Kidney capillary endothelial cell (primary cell): ENCODE measurements around the gene NGLY1.

ENCODE experiments used
- DNase-seq: peaks from one replicate; pipeline ENCODE4 v3.0.0-alpha.2; 2018; ENCODE audit warnings: low spot score

The NGLY1 gene

DNA sequence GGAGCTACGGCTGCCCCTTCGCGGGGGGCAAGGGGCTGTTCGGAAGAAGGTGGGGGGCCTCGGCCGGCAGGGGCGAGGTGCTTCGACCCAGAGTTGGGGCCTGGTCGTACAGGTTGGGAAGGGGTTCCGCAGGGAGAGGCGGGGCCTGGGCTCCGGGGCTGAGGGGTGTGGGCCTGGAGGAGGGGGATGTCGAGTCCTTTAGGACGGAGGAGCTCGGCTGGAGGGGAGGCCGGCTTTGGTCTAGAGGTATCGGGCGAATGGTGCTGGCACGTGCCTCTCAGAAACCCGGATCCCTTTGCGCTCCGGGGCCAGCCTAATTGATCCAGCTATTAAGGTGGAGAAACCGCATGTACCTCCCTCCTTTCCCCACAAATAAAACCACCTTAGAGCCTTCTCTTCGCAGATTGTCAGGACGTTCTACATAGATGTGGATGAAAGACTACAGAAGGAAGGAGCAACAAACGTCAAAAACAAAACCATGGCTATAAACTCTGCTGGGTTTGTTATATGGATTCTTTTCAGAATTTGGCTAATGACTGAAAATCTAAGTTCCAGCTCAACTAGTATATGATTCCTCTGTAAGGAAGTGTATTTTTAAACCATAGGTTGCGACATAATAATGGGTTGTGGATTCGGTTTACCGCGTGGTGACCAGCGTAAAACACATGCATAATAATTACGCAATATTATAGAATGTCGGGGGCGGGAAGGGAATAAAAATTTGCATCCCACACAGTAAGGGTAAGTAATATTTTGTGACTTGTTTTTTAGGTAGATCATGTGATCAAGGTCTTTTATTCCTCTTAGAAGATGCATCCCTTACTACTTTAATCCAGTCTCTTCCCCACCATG, 644 bp upstream of the NGLY1 start:
- peak; percentile 7 for DNase-seq

DNA sequence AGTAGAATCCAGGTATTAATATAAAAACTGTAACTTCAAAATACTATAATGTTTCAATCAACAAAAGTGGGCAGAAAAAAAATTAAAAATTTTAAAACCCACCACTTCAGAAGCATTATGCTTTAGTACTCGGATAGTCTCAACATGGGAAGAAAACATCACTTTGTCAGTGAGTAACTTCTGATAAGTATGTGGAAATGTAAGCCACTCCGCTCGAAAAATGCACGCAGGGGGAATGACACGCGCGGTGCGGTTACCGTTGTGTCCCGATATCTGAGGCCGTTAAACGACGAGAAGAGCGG, 656 bp downstream of the NGLY1 start:
- DNase-seq, result no peak

DNA sequence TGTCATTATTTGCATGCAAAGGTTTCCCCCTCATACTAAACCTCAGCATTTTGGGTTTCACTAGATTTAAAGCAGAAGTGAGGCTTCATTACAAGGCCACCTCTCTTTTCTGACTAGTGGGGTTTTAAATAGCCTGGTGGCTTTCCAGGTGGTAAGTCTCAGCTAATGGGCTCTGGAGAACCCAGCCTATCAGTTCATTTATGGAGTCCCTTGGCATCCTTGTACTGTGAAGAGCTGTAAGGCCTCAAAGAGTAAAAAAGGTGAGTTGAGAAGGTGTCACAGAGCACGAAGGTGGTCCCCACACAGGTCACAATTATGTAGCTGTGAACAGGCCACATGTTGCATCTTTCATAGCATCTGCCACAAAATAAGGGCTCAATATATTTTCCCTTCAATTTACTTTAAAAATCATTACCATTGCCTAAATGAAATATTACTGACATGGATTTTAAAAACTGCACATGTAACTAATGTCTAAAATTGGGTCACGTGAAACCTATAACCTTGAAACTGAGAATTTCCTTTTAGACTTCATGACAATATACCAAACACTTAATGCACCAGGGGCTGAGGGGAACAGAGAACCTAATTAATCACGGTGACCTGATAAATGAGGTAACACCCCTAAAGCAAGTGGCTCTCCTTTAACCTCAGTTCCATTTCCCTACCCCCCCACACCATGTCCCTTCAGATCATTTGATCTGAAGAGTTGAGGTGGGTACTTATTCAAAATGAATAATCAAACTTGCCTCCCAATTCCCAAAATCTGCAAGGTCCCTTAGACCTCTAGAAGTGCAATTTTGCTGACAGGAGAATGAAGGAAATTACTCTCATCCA, 1.3 kb downstream of the NGLY1 start:
- DNase-seq, result no peak

DNA sequence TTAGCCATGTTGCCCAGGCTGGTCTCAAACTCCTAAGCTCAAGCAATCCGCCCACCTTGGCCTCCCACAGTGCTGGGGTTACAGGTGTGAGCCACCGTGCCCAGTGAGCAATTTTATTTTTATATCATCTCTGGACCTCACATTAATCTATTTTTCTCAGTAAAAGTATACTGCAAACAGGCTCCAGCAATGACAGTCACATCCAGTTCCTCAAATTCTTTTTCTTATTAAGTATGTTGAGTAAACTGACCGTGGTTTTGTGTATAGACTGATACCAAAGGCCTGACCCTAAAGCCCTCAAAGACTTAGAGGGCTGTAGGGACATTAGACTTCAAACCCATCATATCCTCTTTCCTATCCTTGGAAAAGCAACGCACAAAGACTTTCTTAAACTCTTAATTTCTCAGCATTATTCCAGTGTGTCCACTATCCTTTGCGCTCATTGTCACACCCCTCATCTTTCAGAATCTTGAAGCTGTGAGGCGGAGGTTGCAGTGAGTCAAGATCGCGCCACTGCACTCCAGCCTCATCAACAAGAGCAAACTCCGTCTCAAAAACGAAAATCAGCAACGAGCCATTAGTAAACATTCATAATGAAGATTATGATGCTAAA, 2.0 kb downstream of the NGLY1 start:
- DNase-seq, result no peak

DNA sequence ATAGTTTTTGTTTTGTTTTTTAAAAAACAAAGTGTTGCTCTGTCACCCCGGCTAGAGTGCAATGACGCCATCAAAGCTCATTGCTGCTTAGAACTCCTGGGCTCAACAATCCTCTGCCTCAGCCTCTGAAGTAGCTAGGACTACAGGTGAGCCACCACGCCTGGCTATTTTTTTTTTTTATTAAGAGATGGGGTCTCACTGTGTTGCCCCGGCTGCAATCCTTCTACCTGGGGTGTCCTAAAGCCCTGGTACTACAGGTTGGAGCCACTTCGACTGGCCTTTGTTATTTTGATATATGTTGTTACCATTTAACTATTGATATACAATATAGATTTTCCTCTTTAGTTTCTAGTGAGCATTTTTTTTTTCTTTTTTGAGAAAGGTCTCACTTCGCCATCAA, 2.6 kb downstream of the NGLY1 start:
- no peak for DNase-seq

DNA sequence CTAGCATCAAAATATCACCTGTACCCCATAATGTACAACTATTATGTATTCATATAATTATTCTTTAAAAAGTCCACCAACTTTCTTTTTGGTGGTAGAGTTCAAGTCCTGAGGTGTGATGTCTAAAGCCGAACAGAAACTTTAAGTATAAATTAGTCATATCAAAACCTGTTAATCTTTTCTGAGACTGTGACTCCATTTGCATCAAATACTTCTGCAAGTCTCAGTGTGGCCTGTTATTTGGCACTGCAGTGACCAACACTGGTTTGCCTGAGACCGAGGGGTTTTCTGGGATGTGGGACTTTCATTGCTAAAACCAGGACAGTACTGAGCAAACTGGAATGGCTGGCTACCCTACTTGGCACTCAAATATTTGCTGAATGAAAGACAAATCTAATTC, 7.3 kb downstream of the NGLY1 start:
- DNase-seq, result no peak

DNA sequence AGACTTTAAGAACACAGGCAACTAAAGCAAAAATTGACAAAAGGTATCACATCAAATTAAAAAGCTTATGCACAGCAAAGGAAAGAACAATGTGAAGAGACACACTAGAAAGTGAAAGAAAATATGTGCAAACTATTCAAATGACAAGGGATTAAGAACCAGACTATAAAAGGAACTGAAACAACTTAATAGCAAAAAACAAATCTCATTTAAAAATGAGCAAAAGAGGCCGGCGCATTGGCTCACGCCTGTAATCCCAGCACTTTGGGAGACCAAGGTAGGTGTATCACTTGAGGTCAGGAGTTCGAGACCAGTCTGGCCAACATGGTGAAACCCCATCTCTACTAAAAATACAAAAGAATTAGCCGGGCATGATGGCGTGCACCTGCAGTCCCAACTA, 14.4 kb downstream of the NGLY1 start:
- DNase-seq, result no peak

DNA sequence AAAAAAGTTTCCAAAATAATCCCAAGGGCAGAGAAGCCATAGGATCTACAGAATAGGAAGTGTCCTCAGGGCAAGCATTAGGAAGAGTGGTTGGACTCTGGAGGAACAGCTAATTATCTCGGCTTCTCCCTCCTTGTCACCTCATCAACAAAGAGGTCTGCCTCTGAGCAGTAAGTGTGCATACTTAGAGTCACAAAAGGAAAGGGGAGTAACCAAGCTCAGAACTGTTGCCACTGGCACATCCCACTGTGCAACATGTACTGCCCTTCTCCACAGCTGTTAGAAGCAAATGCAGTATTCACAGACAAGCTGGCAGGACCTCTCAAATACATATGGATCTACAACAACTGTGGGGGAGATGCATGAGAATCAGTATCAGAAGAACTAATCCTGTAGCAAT, 31.5 kb downstream of the NGLY1 start:
- DNase-seq, result no peak

DNA sequence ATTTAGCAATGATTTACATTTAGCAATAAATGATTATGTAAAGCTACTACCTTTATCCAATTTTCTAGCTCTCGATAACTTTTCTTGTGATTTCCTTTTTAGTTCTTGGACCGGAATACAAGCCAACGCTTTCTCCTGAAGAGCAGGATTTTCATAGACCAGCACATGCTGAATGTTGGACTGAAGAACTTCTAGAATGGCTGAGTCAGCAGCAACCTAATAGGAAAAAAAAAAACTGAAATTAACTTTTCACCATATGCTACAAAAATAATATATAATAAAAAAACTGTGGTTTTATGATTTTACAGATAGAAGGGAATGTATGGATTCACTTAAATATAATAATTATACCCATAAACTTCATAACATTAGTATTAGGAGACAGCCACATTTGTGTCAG, 32.2 kb downstream of the NGLY1 start:
- DNase-seq, result no peak

DNA sequence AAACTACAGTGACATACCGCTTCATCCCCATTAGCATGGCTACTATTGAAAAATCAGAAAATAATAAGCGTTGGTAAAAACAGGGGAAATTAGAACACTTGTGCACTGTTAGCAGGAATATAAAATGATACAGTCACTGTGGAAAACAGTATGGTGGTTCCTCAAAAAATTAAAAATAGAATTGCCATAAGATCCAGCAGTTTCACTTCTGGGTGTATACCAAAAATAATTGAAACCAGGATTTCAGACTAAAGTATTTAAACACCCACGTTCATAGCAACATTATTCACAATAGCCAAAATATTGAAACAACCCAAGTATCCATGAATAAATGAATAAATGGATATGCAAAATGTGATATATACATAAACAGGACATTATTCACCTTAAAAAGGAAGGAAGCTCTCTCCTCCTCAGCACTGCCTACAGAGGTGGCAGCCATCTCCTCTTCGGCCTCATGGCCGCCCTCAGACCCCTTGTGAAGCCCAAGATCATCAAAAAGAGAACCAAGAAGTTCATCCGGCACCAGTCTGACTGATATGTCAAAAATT, 34.1 kb downstream of the NGLY1 start:
- no peak for DNase-seq

DNA sequence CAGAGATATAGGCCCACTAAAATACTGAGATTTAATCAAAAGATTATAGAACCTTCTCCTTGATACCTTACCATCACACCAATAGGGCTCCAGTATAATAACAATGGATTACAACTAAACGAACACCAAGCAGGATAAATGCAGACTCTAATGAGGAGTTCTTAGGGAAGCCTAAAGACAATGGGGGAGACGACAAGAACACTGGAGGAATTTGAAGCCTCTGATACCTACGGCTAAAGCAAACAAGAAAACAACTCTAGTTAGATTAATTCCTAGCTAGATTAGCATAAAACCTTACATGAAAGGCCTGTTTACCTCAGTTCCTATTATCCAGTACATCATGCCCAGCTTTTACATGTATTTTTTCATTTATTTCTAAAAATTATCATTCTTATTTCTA, 35.1 kb downstream of the NGLY1 start:
- no peak for DNase-seq

DNA sequence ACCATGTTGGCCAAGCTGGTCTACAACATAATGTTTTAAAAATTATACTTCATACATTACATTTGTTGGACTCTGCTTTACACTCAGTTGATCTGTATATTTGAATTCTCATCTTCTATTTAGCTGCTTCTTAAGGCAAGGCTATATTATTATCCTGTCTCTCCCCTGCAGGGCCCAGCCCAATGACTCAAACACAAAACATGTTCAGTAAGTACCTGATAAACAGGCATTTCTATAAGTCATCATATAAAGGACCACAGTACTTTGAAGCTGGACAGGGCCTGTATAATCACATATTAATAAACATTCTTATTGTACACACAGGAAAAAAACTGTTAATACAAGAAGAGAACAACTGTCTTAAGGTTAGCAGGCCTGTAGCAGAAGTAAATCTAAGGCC, 36.2 kb downstream of the NGLY1 start:
- no peak for DNase-seq

DNA sequence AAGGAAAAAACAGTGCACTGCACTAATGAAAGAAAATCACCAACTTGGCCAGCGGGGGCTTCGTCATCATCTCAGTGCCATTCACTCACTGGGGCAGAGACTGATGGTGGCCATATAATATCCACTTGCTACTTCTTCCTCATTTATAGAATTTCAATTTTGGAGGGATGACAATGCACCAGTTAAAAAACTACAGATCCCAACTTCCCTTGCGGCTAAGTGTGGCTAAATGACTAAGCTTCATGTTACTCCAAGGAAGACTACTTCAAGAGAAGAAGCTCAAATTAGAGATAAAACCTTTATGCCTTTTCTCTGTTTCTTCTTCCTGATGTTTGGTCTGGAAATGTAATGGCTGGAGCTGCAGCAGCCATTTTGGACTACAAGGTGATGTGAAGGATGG, 38.8 kb downstream of the NGLY1 start:
- no peak for DNase-seq

DNA sequence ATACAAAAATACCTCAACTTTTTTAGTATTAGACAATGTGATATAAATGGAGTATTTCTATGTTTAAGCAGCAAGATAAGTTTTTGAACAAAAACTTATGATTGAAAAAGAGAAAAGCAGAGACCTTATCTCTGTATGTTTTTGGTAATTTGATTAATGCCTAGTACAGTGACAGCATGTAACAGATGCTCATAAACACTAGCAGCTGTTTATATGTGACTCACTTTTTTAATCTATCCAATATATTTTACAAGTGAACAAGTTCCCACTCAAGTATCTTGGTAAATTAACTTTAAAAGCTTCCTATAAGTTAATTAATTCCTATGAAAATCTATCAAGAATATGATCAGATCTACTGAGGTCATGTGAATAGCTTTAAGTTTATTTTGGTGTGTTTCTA, 55.1 kb downstream of the NGLY1 start:
- no peak for DNase-seq

DNA sequence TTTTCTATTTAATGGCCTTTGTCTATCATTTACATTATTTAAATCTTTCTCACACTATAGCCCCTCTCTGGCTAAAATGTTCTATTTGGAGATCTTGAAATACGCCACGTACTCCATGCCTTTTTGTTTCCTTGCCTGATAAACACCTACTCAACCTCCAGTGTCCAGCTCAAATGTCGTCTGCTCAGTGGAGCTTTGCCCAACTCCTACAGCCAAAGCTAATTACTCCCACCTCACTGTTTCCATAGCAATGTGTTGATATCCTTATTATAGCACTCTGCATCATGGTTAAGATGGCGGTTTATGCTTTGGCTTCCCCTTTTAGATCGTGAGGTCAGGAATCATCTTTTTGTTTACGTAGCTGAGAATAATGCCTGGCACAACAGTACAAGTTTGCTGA, 55.9 kb downstream of the NGLY1 start:
- no peak for DNase-seq

DNA sequence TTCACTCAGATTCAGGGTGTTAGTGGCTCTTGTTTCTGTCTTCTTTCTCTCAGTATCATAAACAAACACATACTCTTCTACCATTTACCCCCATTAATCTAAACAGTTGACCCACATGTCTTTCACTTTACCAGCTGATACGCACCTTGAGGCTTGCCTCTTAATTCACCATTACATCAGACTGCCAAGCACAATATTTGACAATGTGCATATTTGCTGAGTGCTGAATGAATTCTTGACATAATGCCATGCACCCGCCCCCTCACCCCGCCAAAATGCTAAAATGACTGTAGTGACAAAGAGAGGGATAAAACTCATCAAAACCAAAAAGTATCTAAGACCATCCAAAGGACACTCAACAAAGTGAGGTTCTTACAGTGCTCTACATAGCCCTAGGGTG, 57.4 kb downstream of the NGLY1 start:
- DNase-seq, result no peak

DNA sequence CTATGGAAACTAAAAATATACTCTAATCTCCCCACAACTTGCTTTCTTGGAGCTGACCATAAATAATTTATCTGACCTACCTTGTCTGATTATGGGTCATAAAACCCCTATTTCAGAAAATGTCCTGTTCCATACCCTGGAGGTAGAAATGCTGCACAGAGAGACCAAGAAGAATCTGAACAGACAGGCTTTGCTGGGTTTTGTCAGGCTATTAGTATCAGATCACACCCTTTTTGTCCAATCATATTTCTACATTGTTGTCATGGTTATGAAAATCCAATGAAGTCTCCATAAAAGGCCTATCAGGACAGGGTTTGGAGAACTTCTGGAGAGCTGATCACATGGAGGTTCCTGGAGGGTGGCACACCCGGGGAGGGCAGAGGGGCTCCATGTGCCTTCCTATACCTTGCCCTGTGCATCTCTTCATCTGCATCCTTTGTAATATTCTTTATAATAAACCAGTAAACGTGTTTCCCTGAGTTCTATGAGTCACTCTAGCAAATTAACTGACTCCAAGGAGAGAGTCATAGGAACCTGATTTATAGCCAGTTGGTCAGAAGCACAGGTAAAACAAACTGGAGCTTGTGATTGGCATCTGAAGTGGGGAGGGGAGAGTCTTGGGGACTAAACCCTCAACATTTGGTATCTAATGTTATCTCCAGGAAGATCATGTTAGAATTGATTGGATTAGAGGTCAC, 58.1 kb downstream of the NGLY1 start:
- no peak for DNase-seq

DNA sequence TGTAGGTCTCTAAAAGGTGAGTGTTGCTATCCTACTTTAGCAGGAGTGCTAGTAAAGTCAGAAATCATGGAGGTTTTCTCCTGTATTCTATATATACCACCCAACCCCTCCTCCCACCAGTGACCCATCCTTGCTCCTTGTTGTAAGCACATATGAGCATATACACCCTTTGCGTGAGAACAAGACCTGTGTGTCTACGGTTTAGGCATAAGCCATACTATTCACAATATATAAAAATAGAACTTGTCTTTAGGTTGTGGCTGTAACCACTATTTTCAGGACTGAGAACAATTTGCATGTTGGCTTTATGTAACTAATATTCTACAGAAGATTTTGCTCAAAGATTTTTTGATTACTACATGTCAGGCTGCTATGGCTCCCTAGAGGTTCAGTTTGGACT, 59.4 kb downstream of the NGLY1 start:
- DNase-seq, result no peak

DNA sequence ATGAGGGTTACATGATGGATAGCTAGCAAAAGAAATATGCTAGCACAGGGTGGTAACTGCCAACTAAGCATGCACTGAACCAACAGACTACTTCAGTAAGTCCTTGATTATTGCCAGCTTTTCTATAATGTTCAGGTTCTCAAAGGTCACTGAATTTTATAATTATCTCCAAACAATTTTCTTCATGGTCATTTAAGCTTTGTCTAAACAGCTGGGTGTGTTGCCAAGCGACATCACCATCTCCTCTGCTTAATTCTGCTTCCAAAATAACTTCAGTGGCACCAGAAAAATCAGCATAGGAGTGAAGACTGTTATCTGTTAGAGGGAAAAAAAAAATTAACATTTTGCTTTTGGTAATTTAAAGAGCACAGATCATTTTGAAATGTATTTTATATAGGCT, 63.9 kb downstream of the NGLY1 start:
- no peak for DNase-seq

DNA sequence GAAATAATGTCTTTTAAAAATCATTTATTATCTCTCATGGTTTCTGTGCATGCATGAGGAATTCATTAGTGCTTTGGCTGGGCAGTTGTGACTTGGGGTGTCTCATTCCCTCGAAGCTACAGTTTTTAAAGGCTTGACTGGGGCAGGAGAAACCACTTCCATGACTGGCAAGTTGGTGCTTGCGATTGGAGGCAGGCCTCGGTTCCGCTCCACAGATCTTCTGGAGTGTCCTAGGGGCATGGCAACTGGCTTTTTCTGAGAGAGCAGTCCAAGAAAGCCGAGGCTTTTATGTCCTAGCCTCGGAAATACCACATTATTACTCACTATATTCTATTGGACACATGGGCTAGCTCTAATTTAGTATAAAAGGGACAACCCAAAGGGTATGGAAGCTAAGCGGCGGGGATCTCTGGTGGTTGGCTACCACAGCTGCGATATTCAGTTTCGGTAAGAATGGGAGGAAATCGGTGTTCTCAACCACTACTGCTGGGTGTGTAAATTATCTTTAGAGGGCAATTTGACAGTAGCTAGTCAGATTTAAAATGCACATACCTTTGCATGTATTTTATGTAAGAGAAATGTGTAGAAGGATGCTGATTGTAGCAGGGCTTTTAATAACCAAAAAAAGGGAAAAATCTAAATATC, 69.8 kb downstream of the NGLY1 start:
- DNase-seq, result no peak

DNA sequence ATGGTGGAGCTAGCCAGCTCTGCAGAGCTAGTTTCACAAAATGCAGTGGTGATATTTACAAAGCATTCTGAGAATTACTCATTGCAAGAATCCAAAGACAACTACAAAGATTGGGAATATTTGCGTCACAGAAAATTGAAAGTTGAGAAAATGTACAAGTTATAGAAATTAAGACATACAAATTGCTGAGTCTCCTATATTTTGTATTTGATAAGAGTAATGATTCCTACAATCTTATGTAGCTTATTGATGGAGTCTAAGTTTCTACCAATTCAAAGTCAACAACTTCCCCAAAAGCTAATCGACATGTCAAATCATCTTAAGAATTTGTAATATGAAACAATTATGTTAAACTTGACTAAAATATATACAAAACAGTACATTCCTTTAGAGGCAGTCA, 72.2 kb downstream of the NGLY1 start:
- no peak for DNase-seq

DNA sequence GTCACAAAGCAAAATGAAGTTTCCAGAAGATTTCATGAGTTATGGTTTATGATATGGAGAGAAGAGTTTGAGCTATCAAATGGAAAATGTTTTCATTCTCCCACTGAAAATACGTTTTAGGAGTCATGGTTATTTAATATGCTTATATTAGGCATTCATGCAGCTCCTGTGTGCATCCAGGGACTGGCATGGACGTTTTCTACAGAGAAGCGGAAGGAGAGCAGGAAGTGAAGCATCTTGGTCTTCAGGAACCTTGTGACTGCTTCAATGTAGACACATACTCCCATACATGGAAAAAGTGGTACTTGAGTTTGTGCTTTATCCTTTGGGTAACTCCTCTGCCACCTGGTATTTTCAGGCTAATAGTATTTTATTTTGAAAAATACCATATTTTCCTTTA, 75.2 kb downstream of the NGLY1 start:
- DNase-seq, result no peak
